A673 (cell line): Measurements from ENCODE around the gene PRR14. TPM values are rescaled to one million over a fixed set of nuclear protein-coding genes. Genes with fewer than 3 reads are reported as not detected.

Source experiments
- BruUV-seq: library from RNA; stranded (reverse); fragments of 400-500 nt; replicated peaks from 2 replicates; lab custom pipeline; 2021; lab: Mats Ljungman, UMichigan
- CTCF ChIA-PET: fragments of 300-600 bp; sonication (Branson Sonifier 250); formaldehyde crosslinking; loops from one replicate; lab custom pipeline; 2022; ENCODE audit warnings: antibody characterized with exemption; lab: Charles Lee
- POLR2A ChIA-PET: fragments of 300-600 bp; sonication (Branson Sonifier 250); formaldehyde crosslinking; loops from one replicate; lab custom pipeline; 2022; ENCODE audit warnings: antibody characterized with exemption; ENCODE audit not compliant: low non-redundant PET; lab: Charles Lee
- DNase-seq: peaks from one replicate; pipeline ENCODE4 v3.0.0-alpha.2; 2015; ENCODE audit warnings: low spot score
- H3K27ac ChIP-seq: fragments of 200-600 bp; sonication (generic); 2 replicates; pipeline ENCODE4 v1.5.1; 2016; ENCODE audit warnings: mixed run types, low read depth, mild to moderate bottlenecking, mixed read lengths, antibody characterized with exemption, low read length; ENCODE audit not compliant: poor library complexity, severe bottlenecking
- H3K27me3 ChIP-seq: fragments of 200-600 bp; sonication (generic); replicated peaks from 2 replicates; pipeline ENCODE4 v1.6.1; 2017; ENCODE audit warnings: mixed run types, low read depth, mild to moderate bottlenecking, mixed read lengths, antibody characterized with exemption, low read length; ENCODE audit not compliant: insufficient read depth, poor library complexity
- H3K36me3 ChIP-seq: fragments of 200-600 bp; sonication (generic); 2 replicates; pipeline ENCODE4 v1.6.1; 2016; ENCODE audit warnings: mixed run types, mild to moderate bottlenecking, mixed read lengths, antibody characterized with exemption, low read length; ENCODE audit not compliant: insufficient read depth, poor library complexity, severe bottlenecking
- H3K4me1 ChIP-seq: fragments of 200-600 bp; sonication (generic); 2 replicates; pipeline ENCODE4 v1.6.1; 2017; ENCODE audit warnings: mixed run types, mild to moderate bottlenecking, mixed read lengths, antibody characterized with exemption, low read length; ENCODE audit not compliant: insufficient read depth, poor library complexity, severe bottlenecking
- H3K4me3 ChIP-seq: fragments of 200-600 bp; sonication (generic); 2 replicates; pipeline ENCODE4 v1.5.1; 2016; ENCODE audit warnings: low read depth, mixed run types, mild to moderate bottlenecking, mixed read lengths, low read length; ENCODE audit not compliant: poor library complexity, severe bottlenecking
- H3K9me3 ChIP-seq: fragments of 200-600 bp; sonication (generic); 2 replicates; pipeline ENCODE4 v1.6.1; 2016; ENCODE audit warnings: mixed run types, low read depth, mild to moderate bottlenecking, mixed read lengths, antibody characterized with exemption, low read length; ENCODE audit not compliant: poor library complexity, severe bottlenecking
- CTCF ChIP-seq: fragments of 300-800, 200-600 bp; sonication (generic); conservative IDR thresholded peaks from 2 replicates; pipeline ENCODE4 v1.5.1; 2017; ENCODE audit warnings: low read depth, mild to moderate bottlenecking, antibody characterized with exemption, low read length, moderate library complexity, mixed read lengths
- EZH2 ChIP-seq: fragments of 200-600 bp; sonication (generic); IDR thresholded peaks from 2 replicates; pipeline ENCODE4 v1.6.1; 2017; ENCODE audit warnings: borderline replicate concordance, low read depth, mild to moderate bottlenecking, mixed read lengths, antibody characterized with exemption, low read length; ENCODE audit not compliant: poor library complexity, severe bottlenecking
- intact Hi-C: fragments of 100-400 bp; cut with micrococcal nuclease; formaldehyde crosslinking; loops from one replicate; pipeline ENCODE4 v1.10.0; 2022; ENCODE audit not compliant: unreplicated experiment
- total RNA-seq: library from RNA; stranded (reverse); gene quantifications from 2 replicates; pipeline ENCODE4 v1.2.3, GENCODE V29; 2021

PRR14 gene
- total RNA-seq, 1 experiment from 2014 or later = 35.7 TPM

- CTCF ChIA-PET = no interaction called here
- POLR2A ChIA-PET = no interaction called here
- no TSS peak for BruUV-seq
- Histone ChIP-seq H3K27ac (no peak overlapping the region), H3K4me3 (no peak overlapping the region), H3K36me3 (peaks cover 70% of the 10 kb centered on the region), H3K4me1 (no peaks in the 10 kb centered on the region), H3K27me3 (no peaks in the 10 kb centered on the region), H3K9me3 (no peaks in the 10 kb centered on the region)
- TF ChIP-seq EZH2 (no peak), CTCF (no peak)
- intact Hi-C loops = no loop called here
- DNase-seq = no peak
Observed at GRCh38 chr16:30667361-30667905, 16.7 kb downstream of the PRR14 start.

- BruUV-seq = no TSS peak
- Histone ChIP-seq H3K27ac (no peak overlapping the region), H3K4me1 (no peaks in the 10 kb centered on the region), H3K27me3 (no peaks in the 10 kb centered on the region), H3K36me3 (peaks cover 60% of the 10 kb centered on the region), H3K4me3 (no peak overlapping the region), H3K9me3 (no peaks in the 10 kb centered on the region)
- ChIA-PET CTCF (no interaction called here), POLR2A (no interaction called here)
- intact Hi-C loops = no loop called here
- no peak for DNase-seq
- TF ChIP-seq EZH2 (no peak), CTCF (no peak)
Observed at GRCh38 chr16:30668393-30668792, 17.6 kb downstream of the PRR14 start.

- BruUV-seq = no TSS peak
- Histone ChIP-seq H3K4me3 (no peak overlapping the region), H3K27ac (no peak overlapping the region), H3K27me3 (no peaks in the 10 kb centered on the region), H3K36me3 (peaks cover 55% of the 10 kb centered on the region), H3K4me1 (no peaks in the 10 kb centered on the region), H3K9me3 (no peaks in the 10 kb centered on the region)
- CTCF ChIA-PET = no interaction called here
- POLR2A ChIA-PET = interaction anchor here (0.6 kb wide), 1 partner anchor 107 kb away, joined by 3 read pairs; no protein-coding TSS in a partner anchor
- no peak for DNase-seq
- intact Hi-C loops = no loop called here
- TF ChIP-seq EZH2 (no peak), CTCF (no peak)
Observed at GRCh38 chr16:30669026-30669902, 18.5 kb downstream of the PRR14 start.
